Right renal cortex interstitium (tissue), 3 donors: ENCODE data around the gene ZBTB48. TPM values are rescaled to one million over a fixed set of nuclear protein-coding genes. Genes with fewer than 3 reads are reported as not detected.

Experiments used
- DNase-seq, 3 donors: peaks; one replicate each; pipeline ENCODE4 v3.0.0-alpha.2; 2013; ENCODE audit warnings: low read depth in 3 of 3, low spot score in 2 of 3
- polyA plus RNA-seq, 3 donors: library from polyadenylated mRNA; unstranded; fragments of 120-200 nt; gene quantifications; one replicate each; pipeline ENCODE4 v1.2.1, GENCODE V29; 2013; ENCODE audit not compliant: insufficient read length in 3 of 3

The ZBTB48 gene
- polyA plus RNA-seq, 3 donors: 24.0 to 28.5 (median 26.6) TPM

GRCh38 chr1:6572653-6573383, 7.0 kb upstream of the ZBTB48 start:
- no peak for DNase-seq

GRCh38 chr1:6574025-6574620, 5.7 kb upstream of the ZBTB48 start:
- DNase-seq: no peak

GRCh38 chr1:6574818-6575217, 5.0 kb upstream of the ZBTB48 start:
- DNase-seq: no peak

GRCh38 chr1:6577831-6578525, 1.8 kb upstream of the ZBTB48 start:
- no peak for DNase-seq

GRCh38 chr1:6578624-6579373, 995 bp upstream of the ZBTB48 start:
- no peak for DNase-seq

- no peak for DNase-seq
Observed at GRCh38 chr1:6580119-6580592, 362 bp downstream of the ZBTB48 start.

DNA sequence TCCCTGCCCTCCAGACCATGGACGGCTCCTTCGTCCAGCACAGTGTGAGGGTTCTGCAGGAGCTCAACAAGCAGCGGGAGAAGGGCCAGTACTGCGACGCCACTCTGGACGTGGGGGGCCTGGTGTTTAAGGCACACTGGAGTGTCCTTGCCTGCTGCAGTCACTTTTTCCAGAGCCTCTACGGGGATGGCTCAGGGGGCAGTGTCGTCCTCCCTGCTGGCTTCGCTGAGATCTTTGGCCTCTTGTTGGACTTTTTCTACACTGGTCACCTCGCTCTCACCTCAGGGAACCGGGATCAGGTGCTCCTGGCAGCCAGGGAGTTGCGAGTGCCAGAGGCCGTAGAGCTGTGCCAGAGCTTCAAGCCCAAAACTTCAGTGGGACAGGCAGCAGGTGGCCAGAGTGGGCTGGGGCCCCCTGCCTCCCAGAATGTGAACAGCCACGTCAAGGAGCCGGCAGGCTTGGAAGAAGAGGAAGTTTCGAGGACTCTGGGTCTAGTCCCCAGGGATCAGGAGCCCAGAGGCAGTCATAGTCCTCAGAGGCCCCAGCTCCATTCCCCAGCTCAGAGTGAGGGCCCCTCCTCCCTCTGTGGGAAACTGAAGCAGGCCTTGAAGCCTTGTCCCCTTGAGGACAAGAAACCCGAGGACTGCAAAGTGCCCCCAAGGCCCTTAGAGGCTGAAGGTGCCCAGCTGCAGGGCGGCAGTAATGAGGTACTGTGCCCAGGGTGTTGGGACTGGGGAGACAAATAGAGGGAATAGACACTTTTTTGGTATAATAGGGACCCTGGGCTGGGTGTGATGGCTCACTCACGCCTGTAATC, 1.0 kb downstream of the ZBTB48 start:
- no peak for DNase-seq

- no peak for DNase-seq
Observed at GRCh38 chr1:6581561-6582305, 1.9 kb downstream of the ZBTB48 start.

DNA sequence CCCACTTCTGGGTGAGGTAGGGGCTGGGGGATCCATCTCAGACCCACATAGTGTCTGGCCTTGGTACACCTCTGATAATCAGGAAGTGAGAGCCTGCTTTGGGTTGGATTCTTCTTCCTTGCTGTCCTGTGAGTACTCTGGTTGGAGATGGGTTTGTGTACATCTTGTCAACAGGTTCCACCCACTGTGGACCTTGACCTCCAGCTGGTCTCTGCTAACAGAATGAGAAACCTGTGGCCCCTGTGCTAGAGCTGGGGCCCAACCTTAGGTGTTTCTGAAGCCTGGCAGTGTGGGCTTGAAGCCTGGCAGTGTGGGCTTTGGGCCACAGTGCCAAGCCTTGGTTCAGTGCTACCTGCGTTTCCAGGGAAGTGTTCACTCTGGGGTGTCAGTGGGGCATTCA, 2.6 kb downstream of the ZBTB48 start:
- no peak for DNase-seq

DNA sequence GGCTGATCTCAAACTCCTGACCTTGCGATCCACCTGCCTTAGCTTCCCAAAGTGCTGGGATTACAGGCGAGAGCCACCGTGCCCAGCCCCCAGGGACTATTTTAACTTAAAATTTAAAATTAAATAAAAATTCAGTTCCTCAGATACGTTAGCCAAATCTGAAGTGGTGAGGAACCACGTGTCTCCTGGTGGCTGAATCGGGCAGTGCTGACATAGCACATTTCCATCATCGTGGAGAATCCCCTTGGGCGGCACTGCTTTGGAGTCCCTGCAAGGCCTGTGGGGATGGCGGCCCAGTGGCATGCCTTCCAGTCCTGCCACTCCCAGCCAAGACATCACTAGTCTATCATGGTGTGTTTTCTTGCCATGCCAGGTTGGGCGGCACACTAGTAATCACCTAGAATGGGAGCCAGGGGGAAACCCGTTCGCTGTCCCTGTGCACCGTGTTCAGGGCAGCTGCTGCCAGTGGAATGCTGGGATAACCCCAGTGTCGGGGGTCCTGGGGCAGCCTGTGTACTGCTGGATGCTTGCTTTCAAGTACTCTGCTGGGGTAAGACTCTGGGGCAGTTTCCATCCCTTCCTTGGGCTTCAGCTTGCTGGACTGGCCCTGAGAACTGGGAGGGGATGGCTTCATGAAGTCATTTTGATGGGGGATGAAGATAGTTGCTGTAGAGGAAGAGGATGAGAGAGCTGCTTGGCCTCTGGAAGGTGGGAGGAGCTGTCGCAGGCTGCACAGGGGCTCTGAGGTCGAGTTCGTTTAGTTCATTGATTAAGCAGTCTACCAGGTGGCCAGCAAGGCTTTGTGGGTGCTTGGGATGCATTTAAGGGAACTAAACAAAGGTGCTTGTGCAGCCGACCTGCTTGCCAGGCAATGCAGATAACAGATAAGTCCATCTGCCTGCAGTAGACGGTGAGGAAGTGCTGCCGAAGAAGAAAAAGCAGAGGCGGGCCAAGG, 4.6 kb downstream of the ZBTB48 start:
- DNase-seq: no peak

- DNase-seq: no peak
Observed at GRCh38 chr1:6585081-6585722, 5.4 kb downstream of the ZBTB48 start.

DNA sequence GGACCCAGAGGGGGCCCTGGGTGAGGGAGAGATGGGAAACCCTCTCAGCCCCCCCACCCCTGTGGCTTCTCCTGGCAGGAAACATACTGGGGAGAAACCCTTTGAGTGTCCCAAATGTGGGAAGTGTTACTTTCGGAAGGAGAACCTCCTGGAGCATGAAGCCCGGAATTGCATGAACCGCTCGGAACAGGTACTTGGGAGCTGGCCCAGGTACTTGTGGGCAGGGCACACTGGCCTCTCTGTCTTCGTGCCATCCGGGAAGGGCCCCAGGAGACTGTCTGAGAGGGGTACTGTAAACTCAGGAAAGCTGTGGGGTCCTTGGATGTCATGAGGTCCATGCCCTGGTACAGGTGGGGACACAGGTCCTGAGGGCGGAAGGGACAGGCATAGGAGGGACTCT, 6.0 kb downstream of the ZBTB48 start:
- DNase-seq: no peak

- DNase-seq: no peak
Observed at GRCh38 chr1:6586404-6586816, 6.6 kb downstream of the ZBTB48 start.

GRCh38 chr1:6587261-6588005, 7.6 kb downstream of the ZBTB48 start:
- no peak for DNase-seq

DNA sequence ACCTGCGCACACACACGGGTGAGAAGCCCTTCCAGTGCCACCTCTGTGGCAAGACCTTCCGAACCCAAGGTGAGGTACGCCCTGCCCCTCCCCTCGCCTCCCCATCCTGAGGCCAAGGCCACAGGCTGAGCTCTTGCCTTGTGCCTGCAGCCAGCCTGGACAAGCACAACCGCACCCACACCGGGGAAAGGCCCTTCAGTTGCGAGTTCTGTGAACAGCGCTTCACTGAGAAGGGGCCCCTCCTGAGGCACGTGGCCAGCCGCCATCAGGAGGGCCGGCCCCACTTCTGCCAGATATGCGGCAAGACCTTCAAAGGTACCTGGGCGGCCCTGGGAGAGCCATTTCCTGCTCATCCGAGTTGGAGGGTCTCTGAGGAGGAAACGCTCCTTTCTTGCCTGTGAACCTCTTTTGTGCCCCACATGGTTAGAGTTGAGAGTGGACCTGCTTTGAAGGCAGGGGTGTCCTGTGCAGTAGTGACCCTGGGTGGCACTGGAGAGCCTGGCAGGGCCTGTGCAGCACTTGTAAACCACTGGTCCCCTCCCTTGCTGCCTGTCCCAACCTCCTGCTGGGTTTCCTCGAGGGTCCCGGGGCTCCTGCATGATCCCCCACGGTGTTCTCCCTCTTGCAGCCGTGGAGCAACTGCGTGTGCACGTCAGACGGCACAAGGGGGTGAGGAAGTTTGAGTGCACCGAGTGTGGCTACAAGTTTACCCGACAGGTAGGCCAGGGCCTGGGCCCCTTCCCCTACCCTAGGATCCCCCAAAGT, 8.5 kb downstream of the ZBTB48 start:
- DNase-seq: no peak

GRCh38 chr1:6588893-6589520, 9.2 kb downstream of the ZBTB48 start:
- no peak for DNase-seq
